Neural crest cell (in vitro differentiated cells): ENCODE measurements around the gene MAP3K13. TPM values are rescaled to one million over a fixed set of nuclear protein-coding genes. Genes with fewer than 3 reads are reported as not detected.
"Not testable (repeated sequence)": the region's sequence is repeated elsewhere in the genome, so short reads cannot be mapped to it uniquely, and the experiment has no call there.

Experiments used
- DNase-seq: peaks from one replicate; pipeline ENCODE4 v3.0.0; 2021; ENCODE audit warnings: low read depth, mixed read lengths, low spot score
- H3K27ac Mint-ChIP-seq: one replicate; pipeline ENCODE4 v1.8.0; 2021; ENCODE audit warnings: mild to moderate bottlenecking, mixed read lengths; ENCODE audit not compliant: unreplicated experiment
- H3K27me3 Mint-ChIP-seq: 2 replicates; pipeline ENCODE4 v1.8.0; 2021; ENCODE audit warnings: low read depth, mild to moderate bottlenecking, mixed read lengths
- H3K36me3 Mint-ChIP-seq: 2 replicates; pipeline ENCODE4 v1.8.0; 2021; ENCODE audit warnings: low read depth, mild to moderate bottlenecking, mixed read lengths
- H3K4me1 Mint-ChIP-seq: 2 replicates; pipeline ENCODE4 v1.8.0; 2021; ENCODE audit warnings: mixed read lengths
- H3K4me3 Mint-ChIP-seq: one replicate; pipeline ENCODE4 v1.8.0; 2021; ENCODE audit warnings: mild to moderate bottlenecking, mixed read lengths
- H3K9me3 Mint-ChIP-seq: 2 replicates; pipeline ENCODE4 v1.8.0; 2021; ENCODE audit warnings: mixed read lengths
- CTCF ChIP-seq: fragments of 200-600 bp; sonication (generic); conservative IDR thresholded peaks from 2 replicates; pipeline ENCODE4 v1.5.0; 2021; ENCODE audit warnings: antibody characterized with exemption, mild to moderate bottlenecking
- total RNA-seq: library from RNA; stranded (reverse); gene quantifications from 2 replicates; pipeline ENCODE4 v1.2.1, GENCODE V29; 2021

The MAP3K13 gene
- total RNA-seq, 1 donor from 2014 or later = 18.8 TPM

- no peaks in the 10 kb centered on the region for H3K9me3 Mint-ChIP-seq
- H3K27ac Mint-ChIP-seq = no peak overlapping the region
- no peaks in the 10 kb centered on the region for H3K4me1 Mint-ChIP-seq
- no peak for DNase-seq
- no peaks in the 10 kb centered on the region for H3K27me3 Mint-ChIP-seq
- H3K4me3 Mint-ChIP-seq = no peak overlapping the region
- no peak for TF ChIP-seq CTCF
- peaks cover 3% of the 10 kb centered on the region for H3K36me3 Mint-ChIP-seq
Measured at GRCh38 chr3:185460309-185460708, 97.4 kb downstream of the MAP3K13 start.

- no peak for DNase-seq
- no peaks in the 10 kb centered on the region for H3K27me3 Mint-ChIP-seq
- peaks cover 3% of the 10 kb centered on the region for H3K36me3 Mint-ChIP-seq
- H3K4me1 Mint-ChIP-seq = no peaks in the 10 kb centered on the region
- H3K9me3 Mint-ChIP-seq = no peaks in the 10 kb centered on the region
- no peak overlapping the region for H3K27ac Mint-ChIP-seq
- peak; percentile 59 for TF ChIP-seq CTCF
- no peak overlapping the region for H3K4me3 Mint-ChIP-seq
Measured at GRCh38 chr3:185460719-185461350, 97.9 kb downstream of the MAP3K13 start.

- H3K27me3 Mint-ChIP-seq = no peaks in the 10 kb centered on the region
- H3K4me3 Mint-ChIP-seq = no peak overlapping the region
- peaks cover 3% of the 10 kb centered on the region for H3K36me3 Mint-ChIP-seq
- H3K4me1 Mint-ChIP-seq = no peaks in the 10 kb centered on the region
- DNase-seq = no peak
- TF ChIP-seq CTCF = no peak
- no peaks in the 10 kb centered on the region for H3K9me3 Mint-ChIP-seq
- no peak overlapping the region for H3K27ac Mint-ChIP-seq
Measured at GRCh38 chr3:185465471-185465870, 102.5 kb downstream of the MAP3K13 start.

GRCh38 chr3:185466123-185466522 is 103.2 kb downstream of the MAP3K13 start:
- not testable (repeated sequence) for H3K27ac Mint-ChIP-seq, H3K9me3 Mint-ChIP-seq, H3K27me3 Mint-ChIP-seq, H3K4me1 Mint-ChIP-seq, H3K36me3 Mint-ChIP-seq, H3K4me3 Mint-ChIP-seq, DNase-seq

- Mint-ChIP-seq H3K4me1 (no peaks in the 10 kb centered on the region), H3K27ac (no peak overlapping the region), H3K4me3 (no peak overlapping the region), H3K9me3 (no peaks in the 10 kb centered on the region), H3K36me3 (peaks cover 8% of the 10 kb centered on the region), H3K27me3 (no peaks in the 10 kb centered on the region)
- TF ChIP-seq CTCF = no peak
- DNase-seq = no peak
Measured at GRCh38 chr3:185469542-185469941, 106.6 kb downstream of the MAP3K13 start.

- Mint-ChIP-seq H3K9me3 (no peaks in the 10 kb centered on the region), H3K36me3 (peaks cover 8% of the 10 kb centered on the region), H3K4me3 (no peak overlapping the region), H3K4me1 (no peaks in the 10 kb centered on the region), H3K27ac (no peak overlapping the region), H3K27me3 (no peaks in the 10 kb centered on the region)
- TF ChIP-seq CTCF = no peak
- DNase-seq = no peak
Measured at GRCh38 chr3:185470323-185470722, 107.4 kb downstream of the MAP3K13 start.
